NCI-H2196 treated with DMSO at 0.1 percent for 48 hours (cell line): ENCODE measurements around the gene CAMK2N1.
"Not testable (repeated sequence)": the region's sequence is repeated elsewhere in the genome, so short reads cannot be mapped to it uniquely, and the experiment has no call there.

Experiments used
- DNase-seq: peaks from one replicate; lab custom pipeline; 2025; ENCODE audit not compliant: unreplicated experiment; lab: John Stamatoyannopoulos, UW

CAMK2N1 gene

DNA sequence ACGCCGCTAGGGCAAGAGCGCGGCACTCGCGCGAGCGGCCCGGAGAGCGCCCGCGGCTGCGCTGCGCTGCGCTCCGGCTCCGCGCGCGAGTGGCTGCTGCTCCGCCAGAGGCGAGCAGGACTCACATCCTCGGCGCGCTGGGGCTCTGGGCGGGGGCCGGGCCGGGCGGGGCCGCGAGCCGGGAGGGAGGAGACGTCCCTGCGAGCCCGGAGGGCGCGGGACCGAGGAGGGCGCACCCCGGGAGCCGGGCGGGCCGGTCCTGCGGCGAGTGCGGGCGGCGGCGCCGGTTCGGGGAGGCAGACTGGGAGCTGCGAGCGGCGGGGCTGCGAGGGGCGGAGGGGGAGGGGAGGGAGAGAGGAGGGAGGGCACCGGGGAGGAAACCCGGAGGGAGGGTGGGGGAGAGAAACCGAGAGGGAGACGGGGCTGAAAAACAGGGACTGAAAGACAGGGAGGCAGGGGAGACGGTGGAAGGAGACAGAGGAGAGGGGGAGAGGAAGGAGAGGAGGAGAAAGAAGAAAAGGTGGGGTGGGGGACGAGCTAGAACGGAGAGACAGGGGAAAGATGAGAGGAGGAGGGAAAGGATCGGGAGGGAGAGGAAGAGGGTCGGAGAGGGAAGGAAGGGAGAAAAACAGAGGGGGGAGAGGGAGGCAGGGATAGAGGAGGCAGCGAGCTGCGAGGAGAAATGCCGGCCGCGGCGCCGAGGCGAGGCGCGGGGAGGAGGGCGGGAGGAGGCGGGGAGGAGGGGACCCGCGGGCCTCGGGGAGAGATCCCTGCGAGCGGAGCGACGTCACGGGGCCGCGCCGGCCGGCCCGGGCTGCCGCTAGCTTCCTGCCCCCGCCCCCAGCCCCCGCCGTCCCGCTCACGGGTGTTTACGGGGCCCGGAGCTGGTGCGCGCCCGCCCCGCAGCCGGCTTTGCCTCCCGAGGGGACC, at the start of gene CAMK2N1:
Gene CAMK2N1, minus strand, starts transcription at position 684 of the 930 bp plus-strand sequence. CDS start 831 bp downstream, outside the sequence.
- DNase-seq, result peak; percentile 34

DNA sequence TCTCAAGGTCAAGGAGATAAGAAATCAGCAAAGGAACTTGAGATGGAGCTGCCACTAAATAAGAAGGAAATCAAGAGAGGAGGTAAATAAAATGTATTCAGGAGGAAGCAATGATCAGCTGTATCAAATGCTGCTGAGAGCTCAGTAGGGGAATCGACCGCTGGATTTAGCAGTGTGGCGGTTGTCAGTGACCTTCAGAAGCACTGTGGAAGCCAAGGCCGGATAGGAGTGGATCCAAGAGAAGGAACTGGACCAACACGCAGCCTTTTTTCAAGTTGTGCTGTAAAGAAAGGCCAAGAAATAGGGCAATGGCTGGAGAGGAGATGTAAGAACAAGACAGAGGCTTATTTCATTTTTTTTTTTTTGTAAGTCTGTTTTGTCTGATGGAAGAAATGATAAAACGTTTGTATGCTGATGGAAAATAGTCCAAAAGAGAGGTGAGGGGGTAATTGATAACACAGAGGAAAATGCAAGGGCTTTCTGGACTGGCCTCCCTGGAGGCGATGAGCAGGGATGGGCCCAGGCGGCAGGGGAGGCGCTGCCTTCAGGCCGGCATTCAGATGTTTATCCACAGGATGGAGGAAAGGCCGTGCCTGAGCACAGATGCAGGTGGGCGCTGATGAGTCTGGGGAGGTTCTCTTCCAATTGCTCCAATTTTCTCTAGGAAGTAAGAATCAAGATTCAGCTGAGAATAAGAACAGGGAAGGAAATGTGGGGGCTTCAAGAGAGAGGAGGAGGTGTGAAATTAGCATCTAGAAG, 48.8 kb upstream of the CAMK2N1 start:
- DNase-seq, result no peak

DNA sequence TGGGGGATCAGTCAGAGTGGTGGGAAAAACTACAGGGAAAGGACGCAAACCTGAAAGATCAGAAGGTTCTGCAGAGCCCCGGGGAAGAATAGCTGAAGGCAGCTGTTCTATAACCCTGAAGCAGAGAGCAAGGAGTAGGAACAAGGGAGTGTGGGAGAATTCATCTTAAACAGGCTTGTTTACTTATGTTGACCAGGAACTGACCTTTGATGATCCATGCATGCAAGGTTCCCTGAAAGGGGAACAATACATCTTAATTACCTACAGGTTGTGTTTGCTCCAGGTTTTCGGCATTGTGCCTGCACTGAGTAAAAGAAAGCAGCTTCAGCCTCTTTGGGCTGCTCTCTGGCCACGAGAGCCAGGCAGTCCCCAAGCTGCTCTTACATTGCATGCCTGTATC, 47.6 kb upstream of the CAMK2N1 start:
- DNase-seq, result no peak

DNA sequence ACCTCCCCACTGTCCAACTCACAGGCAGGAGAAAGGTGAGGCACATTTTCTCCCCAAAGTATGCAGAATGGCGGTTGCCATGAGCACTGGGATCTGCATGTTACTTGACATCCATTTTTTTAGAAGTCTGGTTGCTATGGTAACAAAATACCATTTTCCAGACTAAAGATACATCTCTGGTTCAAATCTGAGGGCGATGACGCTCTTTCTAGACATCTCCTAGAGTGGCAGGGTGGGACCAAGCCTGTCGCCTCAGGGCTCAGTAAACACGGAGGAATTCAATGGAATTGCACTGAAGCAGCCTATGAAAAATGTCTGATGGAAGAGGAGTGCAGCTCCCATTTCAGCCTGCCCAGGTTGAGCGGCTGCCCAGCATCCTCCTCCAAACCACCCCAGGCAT, 44.9 kb upstream of the CAMK2N1 start:
- no peak for DNase-seq

DNA sequence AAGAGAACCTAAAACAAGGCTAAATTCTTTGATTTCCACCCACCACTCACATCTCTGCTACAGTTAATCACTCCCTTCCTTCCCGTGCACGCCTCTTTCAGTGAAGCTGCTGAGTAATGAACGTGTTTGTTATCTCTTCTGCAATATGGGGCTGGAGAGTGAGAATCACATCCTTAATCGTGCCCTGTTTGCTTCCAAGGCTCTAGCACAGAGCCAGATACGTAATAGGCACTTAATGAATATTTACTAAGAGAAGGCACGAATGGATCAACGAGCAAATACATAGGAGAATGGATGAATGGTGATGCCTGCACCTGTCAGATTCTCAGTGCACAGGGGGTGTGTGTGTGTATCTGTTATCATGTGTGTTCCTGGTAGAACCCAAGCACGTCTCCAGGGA, 44.3 kb upstream of the CAMK2N1 start:
- no peak for DNase-seq

- no peak for DNase-seq
Measured at GRCh38 chr1:20528221-20528620, 42.2 kb upstream of the CAMK2N1 start.

GRCh38 chr1:20526267-20526666, 40.3 kb upstream of the CAMK2N1 start:
- no peak for DNase-seq

DNA sequence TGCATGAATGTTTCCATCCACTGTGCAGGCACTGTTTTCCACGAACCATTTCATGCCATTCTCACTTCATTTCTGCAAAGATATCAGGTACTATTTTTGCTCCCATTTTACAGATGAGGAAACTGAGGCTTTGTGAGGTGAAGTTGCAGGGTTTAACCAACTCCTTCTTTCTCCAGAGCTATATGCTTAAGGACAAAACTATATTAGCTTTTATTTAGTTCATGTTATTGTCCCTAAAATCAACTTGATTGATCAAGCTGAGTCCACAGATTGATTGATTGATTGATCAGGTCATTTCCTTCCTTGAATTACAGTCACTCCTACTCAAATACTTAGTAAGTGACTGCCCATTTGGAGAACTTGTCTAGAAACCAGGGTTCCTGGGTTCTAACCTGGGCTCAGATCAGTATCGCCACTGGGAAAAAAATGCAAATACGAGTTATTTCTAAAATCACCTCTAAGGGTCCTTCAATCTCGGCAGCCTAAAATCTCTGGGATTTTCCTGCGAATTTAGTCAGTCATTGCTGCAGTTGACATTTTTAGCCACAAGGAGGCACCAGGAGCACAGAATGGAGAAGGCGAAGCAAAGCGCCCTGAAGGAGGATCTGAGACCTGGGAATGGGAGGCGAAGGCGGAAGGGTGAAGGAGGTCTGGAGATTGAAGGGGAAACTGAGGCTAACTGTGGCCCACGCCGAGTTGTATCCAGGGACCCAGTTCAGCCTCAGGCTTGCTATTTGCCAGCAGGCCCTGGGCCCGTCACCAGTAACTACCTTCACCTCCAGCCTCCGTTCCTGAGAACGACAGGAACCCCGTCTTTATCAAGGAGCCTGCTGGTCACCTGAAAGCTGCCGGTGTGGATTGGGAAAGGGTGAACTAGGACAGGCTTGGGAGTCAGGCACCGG, 36.2 kb upstream of the CAMK2N1 start:
- peak; percentile 42 for DNase-seq

DNA sequence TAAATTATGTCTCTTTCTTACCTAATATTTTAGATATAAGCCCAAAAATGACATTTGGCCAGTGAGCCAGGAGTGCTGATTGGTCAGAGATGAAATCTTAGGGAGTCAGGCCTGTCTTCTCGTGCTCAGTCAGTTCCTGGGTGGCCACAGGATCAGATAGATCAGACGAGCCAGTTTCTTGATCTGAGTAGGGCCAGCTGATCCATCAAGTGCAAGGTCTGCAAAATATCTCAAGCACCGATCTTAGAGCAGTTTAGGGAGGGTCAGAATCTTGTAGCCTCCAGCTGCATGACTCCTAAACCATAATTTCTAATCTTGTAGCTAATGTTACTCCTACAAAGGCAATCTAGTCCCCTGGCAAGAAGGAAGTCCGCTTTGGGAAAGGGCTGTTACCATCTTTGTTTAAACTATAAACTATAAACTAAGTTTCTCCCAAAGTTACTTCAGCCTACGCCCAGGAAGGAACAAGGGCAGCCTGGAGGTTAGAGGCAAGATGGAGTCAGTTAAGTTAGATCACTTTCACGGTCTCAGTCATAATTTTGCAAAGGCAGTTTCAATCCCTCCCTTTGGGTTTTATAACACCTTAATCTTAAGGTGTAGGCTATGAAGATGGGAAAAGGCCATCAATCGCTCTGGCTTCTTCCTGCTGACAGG, 33.7 kb upstream of the CAMK2N1 start:
- not testable (repeated sequence) for DNase-seq

DNA sequence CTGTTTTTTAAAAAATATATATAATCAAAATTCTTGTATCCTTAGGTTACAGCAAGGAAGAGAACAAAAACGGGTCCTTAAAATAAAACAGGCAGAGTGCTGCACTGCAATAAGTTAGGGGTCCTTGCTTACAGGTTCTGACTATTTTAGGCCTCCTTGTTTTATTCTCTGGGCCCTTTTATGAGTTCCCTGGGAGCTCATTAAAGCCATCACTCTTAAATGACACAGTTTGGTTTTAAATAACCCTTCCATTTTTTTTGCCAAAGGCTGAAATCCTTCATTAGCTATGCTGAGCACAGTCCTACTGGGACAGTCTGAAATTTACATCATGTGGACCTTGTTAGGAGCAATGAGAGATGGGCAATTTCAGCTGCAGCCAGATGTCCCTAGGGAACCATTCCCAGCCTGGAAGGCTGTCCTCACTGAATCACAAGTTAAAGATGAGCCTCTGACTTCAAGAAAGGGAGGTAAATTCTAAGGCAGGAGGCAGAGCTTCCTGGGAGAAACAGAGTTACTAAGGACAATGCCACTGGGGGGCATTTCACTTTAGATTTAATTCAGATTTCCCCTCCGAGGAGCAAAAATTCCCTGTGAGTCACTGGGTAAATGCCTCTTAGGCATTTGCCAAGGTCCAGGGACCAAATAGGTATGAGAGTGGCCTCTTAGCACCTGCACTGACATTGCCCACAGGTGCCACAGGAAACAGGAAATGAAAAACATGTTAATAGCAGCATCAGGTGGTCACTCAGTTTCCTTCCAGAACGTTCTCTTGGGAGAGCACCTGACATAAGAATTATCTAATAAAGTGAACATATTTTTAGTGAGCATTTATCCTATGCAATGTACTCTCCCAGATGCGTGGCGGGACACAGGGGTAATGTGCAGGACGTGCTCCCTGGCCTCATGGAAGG, 25.8 kb upstream of the CAMK2N1 start:
- no peak for DNase-seq

DNA sequence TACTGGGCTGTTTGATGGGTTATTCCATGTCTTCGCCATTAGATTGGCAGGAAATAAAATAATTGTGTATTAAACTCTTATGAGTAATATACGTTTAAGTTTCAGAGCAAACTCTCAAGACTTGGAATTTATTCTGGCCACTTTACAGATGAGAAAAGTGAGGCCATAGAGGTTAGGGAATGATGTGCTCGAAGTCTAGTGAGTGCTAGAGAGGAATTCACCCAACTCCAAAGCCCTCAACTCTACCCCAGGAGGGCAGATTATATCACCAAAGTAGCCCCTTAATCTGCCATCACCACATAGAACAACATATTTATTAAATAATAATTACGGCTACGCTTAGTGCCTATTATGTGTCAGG, 22.4 kb upstream of the CAMK2N1 start:
- DNase-seq, result no peak

- DNase-seq, result peak; percentile 85
Measured at GRCh38 chr1:20507564-20508410, 21.8 kb upstream of the CAMK2N1 start, which contains the start of gene MUL1. TSS of gene MUL1 (minus strand) at chr1:20508151. CDS start at chr1:20508024, 127 bp downstream.

DNA sequence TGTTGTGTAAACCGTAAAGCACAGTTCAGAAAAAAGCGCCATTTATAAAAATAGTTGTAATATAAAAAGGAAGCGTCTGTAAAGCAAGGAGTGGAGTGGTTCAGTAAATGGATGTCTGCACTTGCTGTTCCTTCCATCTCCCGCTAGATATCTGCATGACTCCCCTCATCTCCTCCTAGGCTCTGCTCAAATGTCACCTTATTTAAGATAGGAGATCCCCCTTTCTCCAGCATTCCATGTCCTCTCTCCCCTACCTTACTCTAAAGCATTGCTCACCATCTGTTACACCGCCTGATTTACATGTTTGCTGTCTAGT, 21.2 kb upstream of the CAMK2N1 start:
- DNase-seq, result no peak

DNA sequence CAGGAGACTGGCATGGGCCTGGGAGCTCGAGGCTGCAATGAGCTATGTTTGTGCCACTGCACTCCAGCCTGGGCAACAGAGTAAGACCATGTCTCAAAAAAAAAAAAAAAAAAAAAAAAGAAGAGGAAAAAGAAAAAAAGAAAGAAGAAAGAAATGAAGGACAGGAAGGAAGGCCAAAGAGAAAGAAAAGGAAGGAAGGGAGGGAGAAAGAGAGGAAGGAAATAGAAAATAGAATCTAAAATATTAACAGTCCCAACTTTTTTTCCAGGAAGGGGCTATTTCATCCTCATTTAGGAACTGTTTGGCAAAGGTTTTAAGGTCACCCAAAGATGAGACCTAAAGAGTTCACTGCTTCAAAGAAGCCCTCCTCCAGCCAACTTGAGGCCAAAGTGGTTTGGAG, 19.5 kb upstream of the CAMK2N1 start:
- no peak for DNase-seq

GRCh38 chr1:20500716-20501115, 14.7 kb upstream of the CAMK2N1 start:
- DNase-seq, result no peak

GRCh38 chr1:20499718-20500117, 13.7 kb upstream of the CAMK2N1 start:
- DNase-seq, result no peak

GRCh38 chr1:20499105-20499504, 13.1 kb upstream of the CAMK2N1 start:
- no peak for DNase-seq

- no peak for DNase-seq
Measured at GRCh38 chr1:20498116-20498515, 12.1 kb upstream of the CAMK2N1 start.

DNA sequence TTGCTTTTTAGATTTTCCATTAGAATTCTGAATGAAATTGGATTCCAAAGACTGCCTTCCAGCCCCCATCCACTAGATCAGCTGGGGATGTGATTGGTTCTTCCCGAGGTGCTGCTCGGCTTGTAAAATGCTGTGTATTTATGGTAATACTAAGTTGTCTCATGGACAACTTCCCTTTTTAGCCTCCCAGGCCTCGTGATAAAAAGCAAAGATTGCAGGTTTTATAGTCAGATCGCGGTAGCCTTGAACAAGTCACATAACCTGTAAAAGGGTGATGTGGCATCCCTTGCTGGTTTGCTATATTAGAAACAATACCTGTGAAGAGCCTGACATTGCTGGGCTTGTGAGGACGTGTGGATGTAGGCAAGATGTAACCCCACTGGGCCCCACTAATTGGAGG, 11.5 kb upstream of the CAMK2N1 start:
- DNase-seq, result no peak
